HepG2 (cell line): ENCODE results near the gene INSYN2B. TPM values are rescaled to one million over a fixed set of nuclear protein-coding genes. Genes with fewer than 3 reads are reported as not detected.

ENCODE experiments used
- ATAC-seq: fragments of 200-7000 bp; cut with Tn5 transposase; 3 replicates; pipeline ENCODE4 v1.9.1; 2020; ENCODE audit warnings: mild to moderate bottlenecking, moderate library complexity
- BruUV-seq: library from RNA; stranded (reverse); fragments of 400-500 nt; replicated peaks from 2 replicates; lab custom pipeline; 2021; lab: Mats Ljungman, UMichigan
- CTCF ChIA-PET: fragments of 300-600 bp; formaldehyde crosslinking; extraction: SDS; loops from one replicate; lab custom pipeline; 2021; ENCODE audit warnings: low total read pairs, inconsistent platforms, low intra/inter-chr PET ratio; lab: Yijun Ruan, JAX
- POLR2A ChIA-PET: fragments of 350-600 bp; sonication (Branson Sonifier 250); formaldehyde crosslinking; loops from one replicate; lab custom pipeline; 2020; ENCODE audit warnings: antibody characterized with exemption, inconsistent platforms; lab: Yijun Ruan, JAX
- DNase-seq: peaks from one replicate; pipeline ENCODE4 v3.0.0-alpha.2; 2015; ENCODE audit warnings: low spot score
- FAIRE-seq: peaks from 3 replicates; lab custom pipeline; 2011; peaks lifted over from hg19 to GRCh38; lab: Jason Lieb, UNC
- H2AFZ ChIP-seq: one replicate; pipeline ENCODE4 v1.6.1; 2011; ENCODE audit warnings: low read length, inconsistent platforms
- H3K27ac ChIP-seq: fragments of 300-600 bp; 3 replicates; pipeline ENCODE4 v1.8.0; 2011; ENCODE audit warnings: mixed run types, mild to moderate bottlenecking, mixed read lengths, low read length, inconsistent platforms; ENCODE audit not compliant: insufficient read depth; ENCODE audit errors: extremely low read length
- H3K27me3 ChIP-seq, 2 experiments: fragments of 200-600 bp in 1 of 2; 2 replicates in 1 of 2; 3 replicates in 1 of 2; pipeline versions ENCODE4 v1.6.0 to v1.8.0; 2011; ENCODE audit warnings: low read length in 2 of 2, mild to moderate bottlenecking in 2 of 2, moderate library complexity in 2 of 2, inconsistent platforms in 1 of 2; ENCODE audit not compliant: insufficient read depth in 2 of 2, control insufficient read depth in 1 of 2
- H3K36me3 ChIP-seq, 2 experiments: fragments of 200-600 bp in 1 of 2; replicated peaks in 1 of 2; 2 replicates in 1 of 2; 3 replicates in 1 of 2; pipeline versions ENCODE4 v1.5.1 to v1.8.0; 2011; ENCODE audit warnings: low read length in 2 of 2, inconsistent platforms in 1 of 2; ENCODE audit not compliant: insufficient read depth in 2 of 2, control insufficient read depth in 1 of 2
- H3K4me1 ChIP-seq: 2 replicates; pipeline ENCODE4 v1.5.1; 2012; ENCODE audit warnings: low read length, inconsistent platforms; ENCODE audit not compliant: insufficient read depth
- H3K4me2 ChIP-seq: 2 replicates; pipeline ENCODE4 v1.6.0; 2011; ENCODE audit warnings: low read depth, low read length, inconsistent platforms
- H3K4me3 ChIP-seq, 3 experiments: fragments of 200-600 bp in 1 of 3; sonication (generic), shearing (Covaris generic) in 1 of 3; replicated peaks in 1 of 3; 2 replicates each; pipeline ENCODE4 v1.5.1; 2011 to 2016; ENCODE audit warnings: low read length in 3 of 3, inconsistent platforms in 2 of 3, low read depth in 2 of 3, mild to moderate bottlenecking in 2 of 3, control low read depth in 1 of 3, mixed read lengths in 1 of 3; ENCODE audit not compliant: insufficient read depth in 1 of 3
- H3K79me2 ChIP-seq: one replicate; pipeline ENCODE4 v1.6.1; 2011; ENCODE audit warnings: low read length, inconsistent platforms; ENCODE audit not compliant: insufficient read depth
- H3K9ac ChIP-seq: 2 replicates; pipeline ENCODE4 v1.6.0; 2011; ENCODE audit warnings: mild to moderate bottlenecking, low read depth, low read length, inconsistent platforms; ENCODE audit not compliant: insufficient read depth
- H3K9me3 ChIP-seq: 2 replicates; pipeline ENCODE4 v1.5.1; 2012; ENCODE audit warnings: mild to moderate bottlenecking, low read length
- H4K20me1 ChIP-seq: 2 replicates; pipeline ENCODE4 v1.6.0; 2011; ENCODE audit warnings: inconsistent platforms, mild to moderate bottlenecking, low read length, moderate library complexity; ENCODE audit not compliant: insufficient read depth
- ELF1 ChIP-seq: sonication (generic); formaldehyde crosslinking; IDR thresholded peaks from 2 replicates; pipeline ENCODE4 v1.4.0; 2020; ENCODE audit warnings: missing genetic modification reagents
- MEF2D ChIP-seq: sonication (generic); formaldehyde crosslinking; IDR thresholded peaks from 2 replicates; pipeline ENCODE4 v1.5.1; 2020; ENCODE audit warnings: mild to moderate bottlenecking, missing genetic modification reagents
- RFXAP ChIP-seq: sonication (generic); formaldehyde crosslinking; IDR thresholded peaks from 2 replicates; pipeline ENCODE4 v1.4.0; 2020; ENCODE audit warnings: missing genetic modification reagents, borderline replicate concordance
- SMARCC2 ChIP-seq: fragments of 450-650 bp; IDR thresholded peaks from 2 replicates; pipeline ENCODE4 v1.6.1; 2017; ENCODE audit warnings: antibody characterized with exemption, mild to moderate bottlenecking
- ZNF296 ChIP-seq: sonication (generic); formaldehyde crosslinking; conservative IDR thresholded peaks from 2 replicates; pipeline ENCODE4 v1.5.0; 2020; ENCODE audit warnings: mild to moderate bottlenecking, missing genetic modification reagents
- ZNF335 ChIP-seq: sonication (generic); formaldehyde crosslinking; IDR thresholded peaks from 2 replicates; pipeline ENCODE4 v1.4.0; 2020; ENCODE audit warnings: missing genetic modification reagents
- ZNF383 ChIP-seq: sonication (generic); formaldehyde crosslinking; IDR thresholded peaks from 2 replicates; pipeline ENCODE4 v1.4.0; 2020; ENCODE audit warnings: missing genetic modification reagents, mild to moderate bottlenecking, borderline replicate concordance
- ZNF616 ChIP-seq: sonication (generic); formaldehyde crosslinking; IDR thresholded peaks from 2 replicates; pipeline ENCODE4 v1.5.0; 2020; ENCODE audit warnings: low read depth, mild to moderate bottlenecking, missing genetic modification reagents
- ZNF878 ChIP-seq: sonication (generic); formaldehyde crosslinking; IDR thresholded peaks from 2 replicates; pipeline ENCODE4 v1.8.1; 2023; ENCODE audit warnings: mild to moderate bottlenecking, missing genetic modification reagents, moderate library complexity
- WGBS: methylation state at CpG from one replicate; pipeline ENCODE4 v1.1.6; 2017; ENCODE audit warnings: low lambda C conversion rate; 5-methylcytosine and 5-hydroxymethylcytosine counted together
- in situ Hi-C: cut with HindIII; loops from 2 replicates; pipeline ENCODE4 v1.10.0; 2017; ENCODE audit warnings: low pct_unique_long_range_greater_than_20kb; ENCODE audit not compliant: extremely low pct_ligation_motif_present
- intact Hi-C: fragments of 100-400 bp; cut with micrococcal nuclease; formaldehyde crosslinking; loops from one replicate; pipeline ENCODE4 v1.10.0; 2022; ENCODE audit not compliant: unreplicated experiment
- polyA plus RNA-seq, 8 experiments: library from polyadenylated mRNA; depleted of rRNA in 3 of 8; stranded (reverse) in 7 of 8; unstranded in 1 of 8; fragments of >200 nt; fragmentation: Illumina TruSeq in 4 of 8; extraction: Trizol in 4 of 8; gene quantifications; 2 replicates each; pipeline versions ENCODE4 v1.2.1 to v1.2.3, GENCODE V29; 2011 to 2016; ENCODE audit warnings: low read depth in 4 of 8, missing spikeins in 1 of 8, mixed read lengths in 1 of 8; ENCODE audit not compliant: insufficient read depth in 1 of 8
- total RNA-seq, 5 experiments: library from RNA; depleted of rRNA; stranded (reverse); fragments of >200 nt; fragmentation: Illumina TruSeq; extraction: Trizol; gene quantifications; 2 replicates each; pipeline ENCODE4 v1.2.3, GENCODE V29; 2016; ENCODE audit warnings: low read depth in 1 of 5
- TF ChIP-seq, protein P1 (sequence below): sonication (generic); formaldehyde crosslinking; IDR thresholded peaks from 2 replicates; pipeline ENCODE4 v1.4.0; 2020; ENCODE audit warnings: missing genetic modification reagents
- TF ChIP-seq, protein P2 (sequence below): sonication (generic); formaldehyde crosslinking; conservative IDR thresholded peaks from 2 replicates; pipeline ENCODE4 v1.5.0; 2020; ENCODE audit warnings: missing genetic modification reagents
- TF ChIP-seq, protein P3 (sequence below): IDR thresholded peaks from 2 replicates; pipeline ENCODE4 v1.6.1; 2016; ENCODE audit warnings: missing compliant biosample characterization, missing genetic modification reagents, borderline replicate concordance
- TF ChIP-seq, protein P4 (sequence below): sonication (generic); formaldehyde crosslinking; IDR thresholded peaks from 2 replicates; pipeline ENCODE4 v1.4.0; 2020; ENCODE audit warnings: missing genetic modification reagents
- TF ChIP-seq, protein P5 (sequence below): sonication (generic); formaldehyde crosslinking; IDR thresholded peaks from 2 replicates; pipeline ENCODE4 v1.4.0; 2020; ENCODE audit warnings: low read depth, missing genetic modification reagents

Gene INSYN2B
- total and polyA plus RNA-seq, 2 of the 13 experiments (the other 11 are each of a cell fraction or from before 2014, with no cell fraction given) = not detected

DNA sequence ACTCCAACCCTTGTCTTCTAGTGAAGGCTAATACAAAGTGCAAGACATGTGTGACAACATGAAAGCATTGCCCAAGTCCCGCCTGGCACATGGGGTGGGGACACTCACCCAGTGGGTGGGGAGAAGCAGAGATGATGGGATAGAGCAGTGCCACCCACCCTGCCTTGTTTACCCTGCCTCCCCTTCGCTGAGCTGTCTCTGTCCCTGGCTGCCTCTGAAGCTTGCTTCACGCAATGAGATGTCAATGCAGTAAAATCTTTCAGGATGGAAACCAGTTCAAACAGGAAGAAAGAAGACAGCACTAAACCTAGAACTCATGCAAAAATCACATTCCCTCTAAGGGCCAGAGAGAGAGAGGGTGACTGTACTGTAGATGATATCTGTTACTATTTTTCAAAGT, 148.0 kb downstream of the INSYN2B start:
- H3K9ac ChIP-seq = no peak overlapping the region
- H3K36me3 ChIP-seq = no peaks in the 10 kb centered on the region
- H3K27me3 ChIP-seq = no peaks in the 10 kb centered on the region
- no peak overlapping the region for H3K27ac ChIP-seq
- no peak overlapping the region for H3K4me3 ChIP-seq
- H3K4me2 ChIP-seq = no peak overlapping the region
- WGBS = 3% methylated on average over 3 of the region's 3 CpGs
- no peak overlapping the region for H2AFZ ChIP-seq
- ChIA-PET POLR2A (no interaction called here), CTCF (no interaction called here)
- in situ Hi-C loops = no loop called here
- H3K79me2 ChIP-seq = no peaks in the 10 kb centered on the region
- ATAC-seq (no peak), DNase-seq (no peak), FAIRE-seq (no peak)
- no peaks in the 10 kb centered on the region for H3K4me1 ChIP-seq
- intact Hi-C loops = no loop called here
- no peaks in the 10 kb centered on the region for H3K9me3 ChIP-seq
- H4K20me1 ChIP-seq = no peaks in the 10 kb centered on the region
- no TSS peak for BruUV-seq
- no peak for TF ChIP-seq ZNF616 (CRISPR knock-in tag)
- TF ChIP-seq SMARCC2 = no peak
- TF ChIP-seq, protein P1, sequence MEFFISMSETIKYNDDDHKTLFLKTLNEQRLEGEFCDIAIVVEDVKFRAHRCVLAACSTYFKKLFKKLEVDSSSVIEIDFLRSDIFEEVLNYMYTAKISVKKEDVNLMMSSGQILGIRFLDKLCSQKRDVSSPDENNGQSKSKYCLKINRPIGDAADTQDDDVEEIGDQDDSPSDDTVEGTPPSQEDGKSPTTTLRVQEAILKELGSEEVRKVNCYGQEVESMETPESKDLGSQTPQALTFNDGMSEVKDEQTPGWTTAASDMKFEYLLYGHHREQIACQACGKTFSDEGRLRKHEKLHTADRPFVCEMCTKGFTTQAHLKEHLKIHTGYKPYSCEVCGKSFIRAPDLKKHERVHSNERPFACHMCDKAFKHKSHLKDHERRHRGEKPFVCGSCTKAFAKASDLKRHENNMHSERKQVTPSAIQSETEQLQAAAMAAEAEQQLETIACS (CRISPR knock-in tag) = no peak
- TF ChIP-seq, protein P2, sequence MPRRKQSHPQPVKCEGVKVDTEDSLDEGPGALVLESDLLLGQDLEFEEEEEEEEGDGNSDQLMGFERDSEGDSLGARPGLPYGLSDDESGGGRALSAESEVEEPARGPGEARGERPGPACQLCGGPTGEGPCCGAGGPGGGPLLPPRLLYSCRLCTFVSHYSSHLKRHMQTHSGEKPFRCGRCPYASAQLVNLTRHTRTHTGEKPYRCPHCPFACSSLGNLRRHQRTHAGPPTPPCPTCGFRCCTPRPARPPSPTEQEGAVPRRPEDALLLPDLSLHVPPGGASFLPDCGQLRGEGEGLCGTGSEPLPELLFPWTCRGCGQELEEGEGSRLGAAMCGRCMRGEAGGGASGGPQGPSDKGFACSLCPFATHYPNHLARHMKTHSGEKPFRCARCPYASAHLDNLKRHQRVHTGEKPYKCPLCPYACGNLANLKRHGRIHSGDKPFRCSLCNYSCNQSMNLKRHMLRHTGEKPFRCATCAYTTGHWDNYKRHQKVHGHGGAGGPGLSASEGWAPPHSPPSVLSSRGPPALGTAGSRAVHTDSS (CRISPR knock-in tag) = no peak
- no peak for TF ChIP-seq RFXAP
- no peak for TF ChIP-seq ZNF296 (CRISPR knock-in tag)
- no peak for TF ChIP-seq ZNF335
- TF ChIP-seq, protein P3, sequence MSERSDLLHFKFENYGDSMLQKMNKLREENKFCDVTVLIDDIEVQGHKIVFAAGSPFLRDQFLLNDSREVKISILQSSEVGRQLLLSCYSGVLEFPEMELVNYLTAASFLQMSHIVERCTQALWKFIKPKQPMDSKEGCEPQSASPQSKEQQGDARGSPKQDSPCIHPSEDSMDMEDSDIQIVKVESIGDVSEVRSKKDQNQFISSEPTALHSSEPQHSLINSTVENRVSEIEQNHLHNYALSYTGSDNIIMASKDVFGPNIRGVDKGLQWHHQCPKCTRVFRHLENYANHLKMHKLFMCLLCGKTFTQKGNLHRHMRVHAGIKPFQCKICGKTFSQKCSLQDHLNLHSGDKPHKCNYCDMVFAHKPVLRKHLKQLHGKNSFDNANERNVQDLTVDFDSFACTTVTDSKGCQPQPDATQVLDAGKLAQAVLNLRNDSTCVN (CRISPR knock-in tag) = no peak
- TF ChIP-seq MEF2D = no peak
- TF ChIP-seq, protein P4, sequence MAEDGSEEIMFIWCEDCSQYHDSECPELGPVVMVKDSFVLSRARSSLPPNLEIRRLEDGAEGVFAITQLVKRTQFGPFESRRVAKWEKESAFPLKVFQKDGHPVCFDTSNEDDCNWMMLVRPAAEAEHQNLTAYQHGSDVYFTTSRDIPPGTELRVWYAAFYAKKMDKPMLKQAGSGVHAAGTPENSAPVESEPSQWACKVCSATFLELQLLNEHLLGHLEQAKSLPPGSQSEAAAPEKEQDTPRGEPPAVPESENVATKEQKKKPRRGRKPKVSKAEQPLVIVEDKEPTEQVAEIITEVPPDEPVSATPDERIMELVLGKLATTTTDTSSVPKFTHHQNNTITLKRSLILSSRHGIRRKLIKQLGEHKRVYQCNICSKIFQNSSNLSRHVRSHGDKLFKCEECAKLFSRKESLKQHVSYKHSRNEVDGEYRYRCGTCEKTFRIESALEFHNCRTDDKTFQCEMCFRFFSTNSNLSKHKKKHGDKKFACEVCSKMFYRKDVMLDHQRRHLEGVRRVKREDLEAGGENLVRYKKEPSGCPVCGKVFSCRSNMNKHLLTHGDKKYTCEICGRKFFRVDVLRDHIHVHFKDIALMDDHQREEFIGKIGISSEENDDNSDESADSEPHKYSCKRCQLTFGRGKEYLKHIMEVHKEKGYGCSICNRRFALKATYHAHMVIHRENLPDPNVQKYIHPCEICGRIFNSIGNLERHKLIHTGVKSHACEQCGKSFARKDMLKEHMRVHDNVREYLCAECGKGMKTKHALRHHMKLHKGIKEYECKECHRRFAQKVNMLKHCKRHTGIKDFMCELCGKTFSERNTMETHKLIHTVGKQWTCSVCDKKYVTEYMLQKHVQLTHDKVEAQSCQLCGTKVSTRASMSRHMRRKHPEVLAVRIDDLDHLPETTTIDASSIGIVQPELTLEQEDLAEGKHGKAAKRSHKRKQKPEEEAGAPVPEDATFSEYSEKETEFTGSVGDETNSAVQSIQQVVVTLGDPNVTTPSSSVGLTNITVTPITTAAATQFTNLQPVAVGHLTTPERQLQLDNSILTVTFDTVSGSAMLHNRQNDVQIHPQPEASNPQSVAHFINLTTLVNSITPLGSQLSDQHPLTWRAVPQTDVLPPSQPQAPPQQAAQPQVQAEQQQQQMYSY = no peak
- TF ChIP-seq, protein P5, sequence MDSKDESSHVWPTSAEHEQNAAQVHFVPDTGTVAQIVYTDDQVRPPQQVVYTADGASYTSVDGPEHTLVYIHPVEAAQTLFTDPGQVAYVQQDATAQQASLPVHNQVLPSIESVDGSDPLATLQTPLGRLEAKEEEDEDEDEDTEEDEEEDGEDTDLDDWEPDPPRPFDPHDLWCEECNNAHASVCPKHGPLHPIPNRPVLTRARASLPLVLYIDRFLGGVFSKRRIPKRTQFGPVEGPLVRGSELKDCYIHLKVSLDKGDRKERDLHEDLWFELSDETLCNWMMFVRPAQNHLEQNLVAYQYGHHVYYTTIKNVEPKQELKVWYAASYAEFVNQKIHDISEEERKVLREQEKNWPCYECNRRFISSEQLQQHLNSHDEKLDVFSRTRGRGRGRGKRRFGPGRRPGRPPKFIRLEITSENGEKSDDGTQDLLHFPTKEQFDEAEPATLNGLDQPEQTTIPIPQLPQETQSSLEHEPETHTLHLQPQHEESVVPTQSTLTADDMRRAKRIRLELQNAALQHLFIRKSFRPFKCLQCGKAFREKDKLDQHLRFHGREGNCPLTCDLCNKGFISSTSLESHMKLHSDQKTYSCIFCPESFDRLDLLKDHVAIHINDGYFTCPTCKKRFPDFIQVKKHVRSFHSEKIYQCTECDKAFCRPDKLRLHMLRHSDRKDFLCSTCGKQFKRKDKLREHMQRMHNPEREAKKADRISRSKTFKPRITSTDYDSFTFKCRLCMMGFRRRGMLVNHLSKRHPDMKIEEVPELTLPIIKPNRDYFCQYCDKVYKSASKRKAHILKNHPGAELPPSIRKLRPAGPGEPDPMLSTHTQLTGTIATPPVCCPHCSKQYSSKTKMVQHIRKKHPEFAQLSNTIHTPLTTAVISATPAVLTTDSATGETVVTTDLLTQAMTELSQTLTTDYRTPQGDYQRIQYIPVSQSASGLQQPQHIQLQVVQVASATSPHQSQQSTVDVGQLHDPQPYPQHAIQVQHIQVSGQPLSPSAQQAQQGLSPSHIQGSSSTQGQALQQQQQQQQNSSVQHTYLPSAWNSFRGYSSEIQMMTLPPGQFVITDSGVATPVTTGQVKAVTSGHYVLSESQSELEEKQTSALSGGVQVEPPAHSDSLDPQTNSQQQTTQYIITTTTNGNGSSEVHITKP (CRISPR knock-in tag) = no peak
- no peak for TF ChIP-seq ZNF383 (CRISPR knock-in tag)
- TF ChIP-seq ELF1 (CRISPR knock-in tag) = no peak
- no peak for TF ChIP-seq ZNF878
